NCI-H1417 treated with DMSO at 0.1 percent for 48 hours (cell line): ENCODE results near the gene TMEM161B.
"Not testable (repeated sequence)": the region's sequence is repeated elsewhere in the genome, so short reads cannot be mapped to it uniquely, and the experiment has no call there.

Source experiments
- DNase-seq: peaks from one replicate; lab custom pipeline; 2025; lab: John Stamatoyannopoulos, UW

TMEM161B gene

GRCh38 chr5:88177486-88177885 lies 91.2 kb downstream of the TMEM161B start:
- not testable (repeated sequence) for DNase-seq

DNA sequence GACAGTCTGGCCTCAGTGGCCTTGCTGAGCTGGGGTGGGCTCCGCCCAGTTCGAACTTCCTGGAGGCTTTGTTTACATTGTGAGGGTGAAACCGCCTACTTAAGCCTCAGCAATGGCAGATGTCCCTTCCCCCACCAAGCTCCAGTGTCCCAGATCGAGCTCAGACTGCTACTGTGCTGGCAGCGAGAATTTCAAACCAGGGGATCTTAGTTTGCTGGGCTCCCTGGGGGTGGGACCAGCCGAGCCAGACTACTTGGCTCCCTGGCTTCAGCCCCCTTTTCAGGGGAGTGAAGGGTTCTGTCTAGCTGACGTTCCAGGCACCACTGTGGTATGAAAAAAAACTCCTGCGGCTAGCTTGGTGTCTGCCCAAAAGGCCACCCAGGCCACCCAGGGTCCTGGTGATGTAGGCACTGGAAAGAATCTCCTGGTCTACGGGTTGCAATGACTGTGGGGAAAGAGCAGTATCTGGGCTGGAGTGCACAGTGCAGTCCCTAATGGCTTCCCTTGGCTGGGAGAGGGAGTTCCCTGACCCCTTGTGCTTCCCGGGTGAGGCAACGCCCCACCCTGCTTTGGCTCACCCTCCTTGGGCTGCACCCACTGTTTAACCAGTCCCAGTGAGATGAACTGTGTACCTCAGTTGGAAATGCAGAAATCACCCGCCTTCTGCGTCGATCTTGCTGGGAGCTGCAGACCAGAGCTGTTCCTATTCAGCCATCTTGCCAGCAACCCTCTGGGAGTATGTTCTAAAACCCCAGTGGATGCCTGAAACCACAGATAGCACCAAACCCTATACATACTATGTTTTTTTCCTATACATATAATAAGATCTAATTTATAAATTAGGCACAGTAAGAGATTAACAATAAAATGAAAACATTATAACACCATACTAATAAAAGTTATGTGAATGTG lies 95.5 kb downstream of the TMEM161B start:
- no peak for DNase-seq

DNA sequence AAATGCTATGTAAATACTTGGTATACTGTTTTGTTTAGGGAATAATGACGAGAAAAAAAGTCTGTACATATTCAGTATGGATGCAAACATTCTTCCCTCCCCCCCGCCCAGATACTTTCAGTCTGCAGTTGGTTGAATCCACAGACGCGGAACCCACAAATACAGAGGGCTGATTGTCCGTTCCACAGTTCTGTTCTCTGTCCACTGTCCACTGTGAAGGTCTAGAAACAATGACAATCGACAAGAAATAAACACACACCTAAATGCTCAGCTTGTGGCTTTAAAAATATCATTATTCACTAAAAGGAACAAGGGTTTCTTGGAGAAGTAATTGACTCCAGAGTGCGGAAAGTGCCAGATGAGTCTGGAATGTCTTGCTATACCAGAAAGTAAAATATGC lies 109.1 kb downstream of the TMEM161B start:
- no peak for DNase-seq

DNA sequence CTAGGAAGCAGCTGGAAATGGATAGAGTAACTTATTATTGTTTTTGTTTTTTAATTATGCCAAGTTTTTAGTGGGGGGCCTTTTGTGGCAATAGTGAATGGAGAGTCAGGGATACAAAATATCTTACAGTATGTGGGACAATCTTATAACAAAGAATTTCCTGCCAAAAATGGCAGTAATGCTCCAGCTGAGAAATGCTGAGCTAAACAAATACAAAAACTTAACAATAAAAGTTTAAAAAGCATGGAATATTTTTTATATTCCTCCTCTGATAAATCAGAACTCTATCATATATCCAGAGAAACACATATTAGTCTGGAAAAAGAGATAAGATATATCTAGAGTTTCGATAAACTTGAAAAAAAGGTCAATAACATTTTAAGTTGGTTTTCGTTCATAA lies 110.6 kb downstream of the TMEM161B start:
- DNase-seq = no peak

DNA sequence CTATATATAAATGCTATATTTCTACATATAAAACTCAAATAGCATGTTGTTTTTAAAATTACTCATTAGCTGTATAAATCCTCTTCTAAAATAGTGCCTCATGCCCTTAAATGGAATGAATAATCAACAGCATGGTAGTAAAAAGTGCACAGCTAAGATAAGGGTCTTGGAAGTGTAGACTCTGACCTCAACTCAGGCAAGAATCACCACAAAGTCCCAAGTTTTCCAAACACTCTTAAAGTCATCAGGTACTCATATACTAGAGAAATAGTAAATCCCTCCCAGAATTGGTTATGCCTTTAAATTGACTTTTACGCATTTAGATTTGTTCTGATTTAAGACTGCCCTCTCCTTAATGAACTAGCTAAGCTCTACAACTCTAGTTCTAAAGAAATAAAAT lies 113.8 kb downstream of the TMEM161B start:
- no peak for DNase-seq

DNA sequence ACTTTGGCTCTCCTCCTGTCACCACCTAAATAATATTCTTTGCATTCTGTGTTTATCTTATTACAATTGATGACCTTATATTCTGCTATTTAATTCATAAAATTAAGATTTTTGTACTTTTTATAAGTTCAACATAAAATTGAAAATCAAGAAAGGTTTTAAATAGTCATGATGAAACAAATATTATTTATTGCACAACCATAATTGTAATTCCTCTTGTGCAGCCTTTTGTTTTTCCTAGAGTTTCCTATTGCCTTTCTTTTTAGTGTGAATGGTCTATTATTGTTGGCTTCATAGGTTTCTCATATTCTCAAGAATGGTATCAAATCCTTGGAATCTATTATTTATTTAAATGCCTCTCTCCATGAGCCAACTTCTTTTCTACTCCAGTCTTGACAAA lies 117.9 kb downstream of the TMEM161B start:
- DNase-seq = no peak

- no peak for DNase-seq
Observed at GRCh38 chr5:88145611-88146467, 122.8 kb downstream of the TMEM161B start.

- no peak for DNase-seq
Observed at GRCh38 chr5:88145221-88145610, 123.4 kb downstream of the TMEM161B start.
